ENCODE measurements around the gene WNT7A.

The WNT7A gene

DNA sequence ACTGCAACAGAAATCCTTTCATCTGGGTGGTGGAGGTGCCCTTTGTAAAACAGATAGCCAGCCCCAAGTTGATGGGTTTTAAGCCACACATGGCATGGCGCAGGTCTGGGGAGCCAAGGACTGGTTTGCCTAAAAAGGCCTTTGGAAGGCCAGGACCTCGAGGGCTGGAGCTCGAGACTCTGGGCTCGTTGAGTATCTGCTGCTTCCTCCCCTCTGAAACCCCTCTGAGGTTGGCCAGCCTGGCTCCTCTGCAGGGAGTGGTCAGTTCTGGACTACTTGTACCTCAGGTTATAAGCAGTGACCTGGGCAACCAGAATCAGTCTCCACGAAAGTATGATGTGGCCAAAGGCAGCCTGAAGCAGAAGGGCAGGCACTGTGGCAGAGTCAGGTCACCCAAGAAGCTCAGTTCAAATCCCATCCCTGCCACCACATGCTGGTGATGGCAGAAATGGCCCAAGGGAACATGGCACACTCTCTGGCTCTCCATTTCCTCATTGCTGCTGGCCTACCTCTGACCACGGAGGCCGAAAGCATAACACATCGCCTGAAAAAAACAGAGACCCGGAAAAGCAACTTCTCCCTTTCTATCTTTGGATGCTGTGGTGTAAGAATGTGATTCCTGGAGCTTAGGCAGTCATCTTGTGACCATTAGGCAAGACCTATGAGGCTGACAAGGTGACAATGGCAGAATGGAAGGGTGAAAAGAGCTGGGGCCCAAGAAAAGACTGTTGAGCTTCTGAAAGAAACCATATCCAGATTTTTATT lies 51.2 kb downstream of the WNT7A start:
- DNase-seq (ENCODE audit: low spot score), result no peak

DNA sequence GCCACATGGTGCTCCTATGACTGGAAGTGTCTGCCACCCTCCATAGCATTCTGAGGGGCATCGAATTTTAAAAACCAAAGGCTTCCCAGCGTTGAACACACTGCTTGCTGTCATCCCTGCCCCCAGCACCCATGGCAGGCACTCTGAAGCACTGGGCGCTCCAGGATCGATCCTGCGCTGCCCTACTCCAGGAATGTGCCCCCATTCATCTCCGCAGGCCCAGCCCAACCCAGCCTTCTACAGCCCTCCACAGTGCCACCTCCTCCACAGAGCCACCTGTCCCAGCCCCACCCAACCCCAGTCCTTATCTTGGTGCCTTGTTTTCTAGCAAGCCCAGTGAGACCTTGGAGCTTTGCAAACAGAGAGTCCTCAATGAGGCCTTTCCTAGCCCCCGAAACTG lies 52.2 kb downstream of the WNT7A start:
- DNase-seq (ENCODE audit: low spot score), result no peak

DNA sequence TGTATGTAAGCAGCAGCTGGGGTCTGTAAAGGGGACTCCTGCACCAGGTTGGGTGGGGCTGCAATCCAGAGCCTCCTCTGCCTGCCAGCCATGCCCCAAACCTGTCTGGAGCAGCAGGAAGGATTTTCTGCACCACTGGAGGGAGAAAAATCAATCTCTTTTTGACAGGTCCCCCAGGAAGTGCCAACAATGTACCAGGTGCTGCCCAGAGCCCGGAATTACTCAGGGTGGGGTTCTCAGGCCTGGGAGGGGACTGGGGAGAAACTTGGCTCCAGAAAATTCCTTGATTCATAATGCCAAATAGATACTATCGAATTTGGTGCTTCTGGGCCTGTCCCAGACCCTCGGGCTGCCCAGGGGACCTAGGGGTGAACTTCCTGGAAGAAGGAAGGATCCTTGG lies 52.6 kb downstream of the WNT7A start:
- DNase-seq (ENCODE audit: low spot score), result no peak

DNA sequence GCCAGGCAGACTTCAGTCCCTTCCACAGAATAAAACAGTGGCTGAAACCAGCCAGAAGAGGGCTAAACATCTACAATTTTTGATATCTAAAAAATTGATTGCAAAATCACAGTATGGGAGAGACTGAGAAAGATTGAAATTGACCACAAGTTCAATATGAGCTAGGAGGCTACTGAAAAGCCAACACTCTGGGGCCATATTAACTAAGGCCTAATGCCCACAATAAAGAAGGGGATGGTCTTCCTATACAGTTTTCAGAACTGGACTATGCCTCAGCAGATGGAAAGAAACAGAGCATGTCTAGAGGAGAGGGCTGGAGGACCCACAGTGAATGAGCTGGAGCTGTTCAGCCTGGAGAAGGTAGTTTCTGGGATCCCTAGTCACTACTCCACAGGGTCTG lies 53.2 kb downstream of the WNT7A start:
- no peak for DNase-seq (ENCODE audit: low spot score)

DNA sequence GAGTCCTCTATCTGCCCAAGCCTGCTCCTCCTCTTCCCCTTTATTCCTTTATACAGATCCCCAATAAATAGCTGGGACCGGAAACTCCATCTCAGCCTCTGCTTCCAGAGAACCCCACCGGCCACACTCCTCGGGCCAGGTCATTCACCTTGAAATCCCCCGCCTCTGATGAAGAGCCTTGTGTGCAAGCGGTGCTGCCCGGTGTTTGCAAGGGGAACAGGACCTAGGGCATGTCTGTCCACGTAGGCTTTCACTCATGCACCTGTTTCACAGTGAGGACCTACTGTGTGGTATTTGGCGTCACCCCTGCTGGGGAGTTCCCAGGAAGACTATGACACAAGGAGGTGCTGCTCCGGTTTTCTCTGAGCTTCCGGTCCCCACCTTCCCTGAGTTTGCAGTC lies 54.0 kb downstream of the WNT7A start:
- DNase-seq (ENCODE audit: low spot score), result no peak

DNA sequence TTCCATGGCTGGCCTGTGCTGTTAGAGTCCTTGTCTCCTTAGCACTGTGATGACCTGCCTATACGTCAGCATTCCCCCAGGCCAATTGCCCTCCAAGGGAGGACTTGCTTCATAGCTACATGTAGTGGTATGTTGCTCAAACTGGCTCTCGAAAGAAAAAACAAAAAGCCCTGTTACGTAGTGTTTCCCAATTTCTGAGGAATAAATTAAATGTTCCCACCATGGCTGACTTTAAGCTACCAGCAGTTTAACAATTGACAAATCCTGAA lies 54.6 kb downstream of the WNT7A start:
- DNase-seq (ENCODE audit: low spot score), result no peak

DNA sequence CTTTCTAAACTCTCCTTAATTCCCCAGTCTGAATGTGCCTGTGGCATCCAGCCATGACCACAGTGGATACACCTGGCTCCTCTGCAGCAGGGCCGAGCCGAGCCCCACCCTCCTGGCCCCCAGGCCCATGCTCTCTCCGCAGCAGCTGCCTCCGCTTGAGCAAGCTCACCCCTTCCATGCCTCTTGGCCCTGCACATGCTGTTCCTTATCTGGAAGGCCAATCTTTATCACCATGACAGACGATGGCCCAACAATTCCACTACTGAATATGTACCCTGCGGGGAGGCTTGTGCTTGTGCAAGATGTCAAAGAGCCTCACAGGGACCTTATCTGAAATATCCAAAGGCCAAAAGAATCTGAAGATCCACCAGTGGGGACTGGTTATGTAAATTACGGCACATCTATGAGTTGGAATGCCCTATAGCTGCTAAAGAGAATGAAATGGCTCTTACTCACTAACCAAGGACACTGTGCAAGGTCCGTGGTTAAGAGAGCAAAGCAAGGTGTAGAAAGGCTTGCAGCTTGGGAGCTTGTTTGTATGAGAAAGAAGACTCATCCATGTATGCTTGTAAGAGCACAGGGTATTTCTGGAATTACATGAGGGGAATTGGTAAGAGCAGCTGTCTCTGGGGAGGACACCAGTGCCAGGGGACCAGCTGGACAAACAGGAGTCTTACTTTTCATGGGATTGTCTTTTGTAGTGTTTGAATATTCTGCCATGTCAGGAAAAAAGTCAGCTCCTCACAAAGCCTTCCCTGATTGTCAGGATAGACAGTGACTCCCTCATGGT lies 55.2 kb downstream of the WNT7A start:
- no peak for DNase-seq (ENCODE audit: low spot score)

DNA sequence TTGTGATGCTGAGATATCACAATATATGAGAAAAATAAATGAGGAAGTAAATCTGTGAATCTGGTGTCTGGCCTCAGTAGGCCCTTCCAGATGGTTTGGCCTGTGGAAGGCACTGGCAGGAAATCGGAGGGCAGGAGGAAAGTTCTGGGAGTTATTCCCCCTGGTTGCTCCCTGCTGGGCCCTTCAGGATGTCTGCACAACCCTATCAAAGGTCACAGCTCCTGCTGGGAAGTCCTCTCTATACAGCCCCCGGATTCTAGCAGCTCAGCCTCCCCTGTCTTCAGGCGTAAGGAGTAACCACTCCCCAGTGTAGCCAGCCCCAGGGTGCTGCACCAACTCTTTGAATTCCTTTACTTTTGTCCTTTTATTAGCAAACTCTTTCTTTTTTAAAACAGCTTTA lies 56.2 kb downstream of the WNT7A start:
- DNase-seq (ENCODE audit: low spot score), result no peak

DNA sequence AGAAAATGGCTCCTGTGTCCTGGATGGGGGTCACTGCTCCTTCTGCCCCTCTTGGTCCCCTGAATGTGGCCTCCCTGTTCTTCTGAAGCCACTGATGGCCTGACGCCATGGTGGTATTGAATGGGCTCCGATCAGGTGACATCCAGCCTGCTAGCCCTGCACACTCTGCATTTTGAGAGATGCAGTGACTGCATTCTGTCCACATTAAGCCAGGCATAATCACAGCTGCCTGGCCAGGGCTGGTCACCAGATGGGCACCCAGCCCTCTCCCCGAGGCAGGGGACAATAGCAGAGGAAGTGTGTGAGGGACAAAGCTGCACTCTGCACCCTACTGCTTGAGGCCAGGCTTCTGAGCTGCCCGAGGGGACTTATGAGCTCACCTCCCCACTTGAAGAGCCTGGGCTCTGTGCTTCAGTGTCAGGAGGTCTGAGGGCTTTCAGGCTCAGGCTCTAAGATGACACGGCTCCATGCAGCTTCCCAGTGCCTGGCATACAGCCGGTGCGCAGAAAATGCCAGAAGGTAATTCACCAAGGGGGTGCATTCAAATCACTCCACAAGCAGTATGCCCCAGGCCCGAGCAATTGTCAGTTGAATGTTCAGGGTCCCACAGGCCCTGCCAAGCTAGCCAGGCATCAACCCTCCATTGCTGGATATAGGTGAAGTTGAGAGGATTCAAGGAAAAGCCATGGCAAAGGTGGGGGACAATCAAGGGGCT lies 56.8 kb downstream of the WNT7A start:
- DNase-seq (ENCODE audit: low spot score), result no peak

DNA sequence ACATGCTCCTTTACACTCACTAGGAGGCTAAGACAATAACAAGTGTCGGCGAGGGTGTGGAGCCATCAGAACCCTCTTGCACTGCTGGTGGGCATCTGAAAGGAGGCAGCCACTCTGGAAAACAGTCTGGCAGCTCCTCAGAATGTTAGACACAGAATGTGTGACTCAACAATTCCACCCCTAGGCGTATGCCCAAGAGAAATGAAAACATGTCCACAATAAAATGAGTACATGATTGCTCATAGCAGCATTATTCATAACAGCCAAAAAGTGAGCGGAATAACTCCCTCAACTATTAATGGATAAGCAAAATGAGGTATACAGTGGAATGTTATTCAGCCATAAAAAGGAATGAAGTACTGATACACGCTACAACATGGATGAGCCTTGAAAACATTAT lies 57.8 kb downstream of the WNT7A start:
- DNase-seq (ENCODE audit: low spot score), result no peak

DNA sequence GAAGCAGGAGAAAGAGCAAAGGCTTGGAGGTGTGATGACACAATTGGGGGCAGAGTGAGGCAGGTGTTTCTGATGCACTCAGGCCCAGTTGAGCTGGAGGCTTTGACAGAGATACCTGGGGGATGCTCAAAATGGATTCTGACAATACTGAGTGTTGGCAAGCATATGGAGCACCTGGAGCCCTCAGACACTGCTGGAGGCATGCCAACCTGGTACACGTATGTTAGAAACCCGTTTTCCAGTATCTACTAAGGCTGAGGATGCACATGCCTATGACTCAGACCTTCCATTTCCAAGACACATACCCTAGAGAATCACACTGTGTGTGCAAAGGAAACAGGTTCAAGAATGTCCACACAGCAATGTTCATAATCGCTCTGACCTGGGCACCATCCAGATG lies 58.7 kb downstream of the WNT7A start:
- no peak for DNase-seq (ENCODE audit: low spot score)

DNA sequence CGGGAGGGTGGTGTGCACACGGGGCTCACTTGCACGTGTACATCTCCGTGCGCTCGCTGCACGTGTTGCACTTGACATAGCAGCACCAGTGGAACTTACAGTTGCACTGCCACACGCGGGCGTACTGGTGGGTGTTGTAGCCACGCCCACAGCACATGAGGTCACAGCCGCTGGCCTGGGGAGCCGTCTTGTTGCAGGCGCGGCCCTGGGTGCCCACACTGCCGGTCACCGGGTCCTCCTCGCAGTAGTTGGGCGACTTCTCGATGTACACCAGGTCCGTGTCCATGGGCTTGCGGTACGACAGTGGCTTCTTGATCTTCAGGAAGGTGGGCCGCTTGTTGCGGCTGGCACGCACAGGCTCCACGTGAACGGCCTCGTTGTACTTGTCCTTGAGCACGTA lies 61.0 kb downstream of the WNT7A start:
- no peak for DNase-seq (ENCODE audit: low spot score)

DNA sequence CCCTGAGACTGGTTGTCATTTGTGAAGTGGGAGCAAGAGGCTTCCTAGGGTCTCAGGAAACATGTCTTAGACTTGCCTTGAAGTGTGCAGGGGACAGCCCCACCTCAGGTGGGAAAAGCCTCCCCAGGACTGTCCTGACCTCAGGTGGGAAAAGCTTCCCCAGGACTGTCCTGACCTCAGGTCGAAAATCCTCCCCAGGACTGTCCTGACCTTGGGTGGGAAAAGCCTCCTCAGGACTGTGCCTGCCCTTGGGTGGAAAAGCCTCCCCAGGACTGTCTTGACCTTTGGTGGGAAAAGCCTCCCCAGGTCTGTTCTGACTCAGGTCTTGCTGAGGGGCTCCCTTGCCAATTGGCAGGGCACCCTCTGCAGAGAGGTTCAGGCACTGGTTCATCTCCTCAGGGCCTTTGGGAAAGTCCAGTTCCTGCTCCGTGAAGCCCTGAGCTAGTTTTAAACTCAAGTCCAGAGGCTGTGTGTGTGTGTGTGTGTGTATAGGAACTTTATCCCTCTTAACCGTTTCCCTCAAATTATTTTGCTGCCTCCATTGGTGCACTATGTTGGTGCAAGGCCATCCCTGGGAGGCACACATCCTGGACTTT lies 64.7 kb downstream of the WNT7A start:
- no peak for DNase-seq (ENCODE audit: low spot score)

DNA sequence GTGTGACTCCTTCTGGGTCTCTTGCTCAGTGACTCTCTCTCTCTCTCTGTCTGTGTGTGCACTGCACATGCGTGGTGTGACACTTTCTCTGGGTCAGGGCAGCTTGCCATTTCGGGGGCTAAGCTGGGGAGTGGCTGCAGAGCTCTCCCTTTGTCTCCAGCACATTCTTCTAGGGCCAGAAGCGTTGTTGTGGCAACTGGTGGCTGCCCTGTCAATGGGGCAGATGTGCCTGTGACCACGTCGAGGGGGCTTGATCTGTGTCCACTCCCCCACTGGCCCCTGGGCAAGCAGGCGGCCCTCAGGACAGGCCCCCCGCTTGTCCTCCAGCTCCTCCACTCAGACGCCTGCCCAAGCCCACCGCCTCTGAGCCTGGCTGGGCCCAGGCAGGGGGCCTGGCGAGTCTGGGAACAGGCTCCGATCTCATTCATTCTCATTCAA lies 67.8 kb downstream of the WNT7A start:
- DNase-seq (ENCODE audit: low spot score), result no peak

DNA sequence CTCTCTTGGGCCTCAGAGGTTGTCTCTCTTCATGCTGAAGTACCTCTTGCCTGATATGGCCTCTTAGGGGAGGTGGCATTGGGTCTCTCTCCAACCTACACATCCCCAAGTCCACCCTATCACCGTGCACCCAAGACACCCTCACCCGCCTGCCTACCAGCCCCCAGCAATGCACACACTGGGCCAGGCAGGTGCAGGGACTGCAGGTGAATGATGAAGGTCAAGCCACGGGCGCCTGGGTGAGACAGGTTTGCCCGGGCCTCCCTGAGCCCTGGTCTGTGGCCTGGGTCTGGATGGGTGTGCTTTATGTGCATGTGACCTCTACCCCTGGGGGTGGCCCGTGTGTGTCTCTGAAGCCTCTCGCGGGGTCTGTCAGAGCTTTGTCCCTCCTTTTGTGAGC lies 68.3 kb downstream of the WNT7A start:
- no peak for DNase-seq (ENCODE audit: low spot score)

DNA sequence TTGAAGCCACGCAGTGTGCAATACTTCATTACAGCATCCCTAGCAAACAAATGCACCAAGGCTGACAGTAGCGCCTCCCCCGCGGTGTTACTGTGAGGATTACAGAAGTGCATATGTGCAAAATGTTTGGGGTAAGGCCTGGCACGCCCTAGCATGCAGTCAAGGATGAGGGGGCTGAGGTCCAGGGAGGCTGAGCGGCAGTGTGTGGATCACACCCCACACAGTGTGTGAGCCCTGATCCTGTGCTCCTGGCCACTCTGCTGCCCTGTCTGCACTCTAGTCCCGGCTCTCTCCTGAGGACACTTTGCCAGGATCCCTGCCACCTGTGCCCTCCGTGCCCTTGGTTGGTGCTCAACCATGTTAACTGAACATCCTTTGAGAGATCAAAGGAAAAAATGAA lies 71.3 kb downstream of the WNT7A start:
- DNase-seq (ENCODE audit: low spot score), result no peak

DNA sequence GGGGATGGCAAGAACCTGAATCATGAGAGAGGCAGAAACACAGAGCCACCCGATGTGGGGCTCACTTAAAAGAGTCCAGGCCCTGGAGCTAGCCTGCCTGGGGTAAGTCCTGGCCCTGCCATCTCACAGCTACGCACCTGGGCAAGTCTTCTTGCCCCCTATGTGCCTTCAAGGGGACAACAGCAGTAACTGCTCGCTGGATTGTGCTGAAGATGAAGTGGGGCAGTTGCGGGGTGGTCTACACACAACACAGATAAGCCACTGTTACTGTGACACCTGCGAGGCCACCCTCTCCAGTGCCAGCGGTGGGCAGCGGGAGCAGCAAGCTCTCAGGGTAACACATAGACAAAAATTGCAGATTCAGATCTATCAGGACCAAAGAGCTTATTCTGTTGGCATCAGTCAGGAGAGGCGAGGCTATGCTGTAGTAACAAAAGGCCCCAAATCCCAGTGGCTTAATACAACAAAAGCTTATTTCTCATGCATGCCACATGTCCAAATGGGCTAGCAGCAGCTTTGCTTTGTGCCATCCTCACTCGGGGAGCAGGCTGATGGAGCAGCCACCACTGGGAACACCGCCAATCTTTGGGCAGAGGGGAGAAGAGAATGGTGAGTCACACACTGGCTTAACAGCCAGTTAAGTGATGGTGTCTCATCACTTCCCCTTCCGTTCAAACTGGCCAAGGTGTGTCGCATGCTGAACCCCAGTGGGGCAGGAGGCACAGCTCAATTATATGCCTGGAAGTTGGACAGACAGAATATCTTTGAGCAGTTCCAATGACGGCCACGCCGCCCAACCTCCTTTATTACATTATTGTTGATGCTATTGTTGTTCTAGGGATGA lies 78.3 kb downstream of the WNT7A start:
- no peak for DNase-seq (ENCODE audit: low spot score)

DNA sequence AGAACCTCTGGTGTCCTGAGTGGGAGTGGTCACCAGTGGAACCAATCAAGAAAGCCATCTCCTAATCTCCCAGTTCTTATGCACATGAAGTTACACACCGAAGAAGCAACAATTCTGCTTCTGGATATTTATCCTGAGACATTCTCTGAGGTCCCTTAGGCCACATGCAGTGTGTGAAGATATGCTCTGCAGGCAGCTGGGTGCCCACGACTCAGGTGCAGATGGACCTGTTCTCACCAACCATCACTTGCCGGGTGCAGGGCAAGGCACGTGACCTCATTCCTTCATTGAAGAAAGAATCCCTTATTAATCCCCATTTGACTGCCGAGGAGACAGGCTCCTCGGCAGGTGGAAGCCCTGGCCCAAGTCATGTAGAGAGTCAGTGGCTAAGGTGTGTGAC lies 79.8 kb downstream of the WNT7A start:
- no peak for DNase-seq (ENCODE audit: low spot score)

DNA sequence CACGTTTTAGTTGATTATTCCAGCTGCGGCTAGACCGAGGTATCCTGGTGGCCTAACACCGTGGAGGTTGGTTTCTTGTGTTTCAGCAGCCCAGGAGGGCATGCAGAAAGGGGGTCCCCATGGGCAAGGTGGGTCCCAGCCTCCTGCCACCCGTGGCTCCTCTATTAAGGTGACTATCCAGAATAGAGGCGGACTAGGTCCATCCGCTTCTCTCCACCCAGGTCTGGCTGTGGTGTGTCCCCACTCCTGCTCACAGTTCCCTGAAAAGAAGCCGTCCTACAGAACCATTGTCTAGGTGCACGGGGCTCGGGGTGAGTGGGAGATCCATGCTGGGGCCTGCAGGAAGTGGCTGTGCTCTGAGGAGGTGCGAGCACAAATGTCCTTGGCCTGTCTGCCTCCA lies 81.5 kb downstream of the WNT7A start:
- DNase-seq (ENCODE audit: low spot score), result no peak

DNA sequence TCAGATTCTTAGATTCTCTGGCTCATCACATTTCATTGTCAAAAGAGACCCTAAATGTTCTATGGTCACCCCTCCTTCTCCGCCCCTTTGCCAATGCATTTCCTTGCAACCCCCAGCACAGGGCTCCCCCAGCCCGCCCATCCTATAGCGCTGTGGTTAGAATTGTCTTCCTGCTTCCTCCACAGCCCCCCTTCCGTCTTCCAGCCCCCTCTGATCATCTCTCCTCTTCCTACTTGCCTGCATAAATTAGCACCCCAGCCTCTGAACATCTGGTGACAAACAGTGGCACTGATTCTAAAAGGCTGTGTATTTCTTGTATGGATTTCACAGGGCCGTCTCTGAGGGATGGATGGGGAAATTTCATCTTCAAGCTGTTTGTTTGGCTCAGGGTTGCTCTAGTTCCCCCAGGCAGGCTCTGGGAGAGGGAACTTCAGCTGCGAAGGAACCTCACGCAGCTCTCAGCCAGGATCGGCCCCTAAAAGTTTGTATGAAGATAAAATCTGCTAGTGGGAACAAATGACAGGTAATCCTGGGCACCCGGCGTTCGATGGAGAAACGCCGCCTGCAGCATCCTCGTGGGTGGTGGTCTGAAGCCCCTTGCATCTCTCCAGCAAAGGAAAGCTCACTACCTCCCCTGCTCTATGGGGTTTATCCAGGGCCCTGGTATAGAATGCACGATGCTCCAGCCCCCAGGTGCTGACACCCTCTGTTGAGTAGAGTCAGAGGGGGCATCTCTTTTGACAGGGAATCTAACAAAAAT lies 83.0 kb downstream of the WNT7A start:
- no peak for DNase-seq (ENCODE audit: low spot score)

DNA sequence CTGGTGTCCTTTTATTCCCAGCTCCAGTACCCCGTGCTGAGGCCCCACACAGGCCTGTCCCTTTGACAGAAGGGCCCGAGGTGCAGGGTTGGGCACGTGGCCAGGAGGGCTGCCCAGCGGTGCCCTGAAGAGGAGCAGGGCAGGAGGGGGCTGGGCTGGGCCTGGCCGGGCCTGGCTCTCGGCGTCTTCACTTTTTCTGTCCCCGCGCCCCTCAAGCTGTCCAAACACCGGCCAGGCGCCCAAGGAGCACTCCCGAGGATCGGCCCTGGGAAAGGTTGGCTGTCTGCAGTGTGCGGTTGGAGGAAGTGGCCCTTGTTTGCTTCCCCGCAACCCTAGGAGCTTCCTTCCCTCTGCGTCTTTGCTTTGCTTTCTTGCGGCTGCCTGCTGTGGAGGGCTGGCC lies 84.1 kb downstream of the WNT7A start:
- DNase-seq (ENCODE audit: low spot score), result no peak

Data from SK-N-DZ (cell line).